ENCODE data around the gene KIAA0232.
A peak's percentile ranks its signal among the peaks of the same experiment; 100 is the strongest.

Gene KIAA0232

GRCh38 chr4:6875431-6875831 lies 92.9 kb downstream of the KIAA0232 start:
- intact Hi-C loops (cut with DNase I; ENCODE audit: low total_unique reads), result no loop called here
- TF ChIP-seq, protein P1, sequence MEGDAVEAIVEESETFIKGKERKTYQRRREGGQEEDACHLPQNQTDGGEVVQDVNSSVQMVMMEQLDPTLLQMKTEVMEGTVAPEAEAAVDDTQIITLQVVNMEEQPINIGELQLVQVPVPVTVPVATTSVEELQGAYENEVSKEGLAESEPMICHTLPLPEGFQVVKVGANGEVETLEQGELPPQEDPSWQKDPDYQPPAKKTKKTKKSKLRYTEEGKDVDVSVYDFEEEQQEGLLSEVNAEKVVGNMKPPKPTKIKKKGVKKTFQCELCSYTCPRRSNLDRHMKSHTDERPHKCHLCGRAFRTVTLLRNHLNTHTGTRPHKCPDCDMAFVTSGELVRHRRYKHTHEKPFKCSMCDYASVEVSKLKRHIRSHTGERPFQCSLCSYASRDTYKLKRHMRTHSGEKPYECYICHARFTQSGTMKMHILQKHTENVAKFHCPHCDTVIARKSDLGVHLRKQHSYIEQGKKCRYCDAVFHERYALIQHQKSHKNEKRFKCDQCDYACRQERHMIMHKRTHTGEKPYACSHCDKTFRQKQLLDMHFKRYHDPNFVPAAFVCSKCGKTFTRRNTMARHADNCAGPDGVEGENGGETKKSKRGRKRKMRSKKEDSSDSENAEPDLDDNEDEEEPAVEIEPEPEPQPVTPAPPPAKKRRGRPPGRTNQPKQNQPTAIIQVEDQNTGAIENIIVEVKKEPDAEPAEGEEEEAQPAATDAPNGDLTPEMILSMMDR (IDR thresholded peaks at IDR 0.05), result no peak
- Histone ChIP-seq H3K27me3 (no peaks in the 10 kb centered on the region), H3K9me3 (no peaks in the 10 kb centered on the region), H3K27ac (no peak overlapping the region), H3K4me3 (no peak overlapping the region), H3K4me1 (no peaks in the 10 kb centered on the region), H3K36me3 (peaks cover 75 to 90% (median 81%) of the 10 kb centered on the region in 3 donors)
- DNase-seq, result peak in 1 of 2 donors; percentile 58

DNA sequence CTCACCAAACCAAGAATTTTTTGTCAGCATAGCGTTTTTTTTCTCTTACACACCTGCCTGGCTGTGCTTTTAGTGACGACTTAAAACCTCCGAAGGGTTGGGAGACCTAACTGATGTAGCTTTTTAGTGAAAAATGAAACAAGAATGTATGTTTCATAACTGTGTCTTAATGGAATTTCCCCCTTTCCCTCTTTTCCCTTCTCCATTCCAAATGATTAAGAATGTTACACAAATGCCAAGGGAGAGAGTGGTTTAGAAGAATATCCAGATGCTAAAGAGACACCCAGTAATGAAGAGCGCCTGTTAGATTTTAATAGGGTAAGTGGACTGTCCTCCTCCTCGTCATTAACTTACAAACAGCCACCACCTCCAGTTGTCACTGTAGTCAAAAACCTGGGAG lies 93.9 kb downstream of the KIAA0232 start:
- no peak overlapping the region for H3K4me3 ChIP-seq
- no peaks in the 10 kb centered on the region for H3K9me3 ChIP-seq
- DNase-seq, result no peak
- H3K27me3 ChIP-seq, result no peaks in the 10 kb centered on the region
- H3K36me3 ChIP-seq, result peaks cover 84 to 96% (median 91%) of the 10 kb centered on the region in 3 donors
- intact Hi-C loops (cut with DNase I; ENCODE audit: low total_unique reads), result no loop called here
- H3K27ac ChIP-seq, result no peak overlapping the region
- TF ChIP-seq, protein P1 (IDR thresholded peaks at IDR 0.05), result no peak
- H3K4me1 ChIP-seq, result no peaks in the 10 kb centered on the region

GRCh38 chr4:6877067-6877466 lies 94.5 kb downstream of the KIAA0232 start:
- Histone ChIP-seq H3K9me3 (no peaks in the 10 kb centered on the region), H3K27ac (no peak overlapping the region), H3K4me1 (no peaks in the 10 kb centered on the region), H3K36me3 (peaks cover 84 to 96% (median 91%) of the 10 kb centered on the region in 3 donors), H3K27me3 (no peaks in the 10 kb centered on the region), H3K4me3 (no peak overlapping the region)
- TF ChIP-seq, protein P1 (IDR thresholded peaks at IDR 0.05), result no peak
- no peak for DNase-seq
- intact Hi-C loops (cut with DNase I; ENCODE audit: low total_unique reads), result no loop called here

DNA sequence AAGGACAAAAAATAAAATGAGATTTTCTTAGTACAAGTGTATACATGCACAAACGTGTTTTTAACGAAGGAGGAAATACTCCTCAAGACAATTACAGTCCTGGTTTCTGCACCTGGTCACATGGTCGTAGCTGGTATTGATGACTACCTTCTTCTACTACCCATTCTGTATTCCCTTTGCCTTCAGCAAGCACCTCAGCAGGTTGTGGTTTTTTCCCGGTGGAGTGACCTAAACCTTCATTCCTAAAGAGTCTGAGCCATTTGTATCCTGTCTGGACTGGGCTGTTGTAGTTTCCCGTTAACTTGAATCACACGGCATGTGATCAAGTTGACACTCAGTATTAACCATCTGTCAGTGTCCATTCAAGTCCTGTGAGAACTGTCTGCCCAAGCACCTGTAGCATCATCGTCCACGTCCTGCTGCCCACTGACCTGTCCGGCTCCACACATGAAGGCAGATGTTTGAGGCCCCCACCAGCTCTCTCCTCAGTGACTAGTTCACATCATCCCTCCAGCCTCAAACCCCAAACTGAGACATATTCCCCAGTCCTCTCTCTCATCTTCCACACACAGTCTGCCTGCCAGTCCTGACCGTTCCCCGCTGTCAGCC lies 96.0 kb downstream of the KIAA0232 start:
- no peaks in the 10 kb centered on the region for H3K4me1 ChIP-seq
- no peak overlapping the region for H3K27ac ChIP-seq
- H3K9me3 ChIP-seq, result no peaks in the 10 kb centered on the region
- DNase-seq, result no peak
- TF ChIP-seq, protein P1 (IDR thresholded peaks at IDR 0.05), result no peak
- H3K4me3 ChIP-seq, result no peak overlapping the region
- intact Hi-C loops (cut with DNase I; ENCODE audit: low total_unique reads), result no loop called here
- no peaks in the 10 kb centered on the region for H3K27me3 ChIP-seq
- peaks cover 79 to 96% (median 89%) of the 10 kb centered on the region in 3 donors for H3K36me3 ChIP-seq

- no peaks in the 10 kb centered on the region for H3K27me3 ChIP-seq
- peaks cover 0 to 3% (median 3%) of the 10 kb centered on the region in 4 donors for H3K4me1 ChIP-seq
- intact Hi-C loops (cut with DNase I; ENCODE audit: low total_unique reads), result no loop called here
- peaks cover 62 to 77% (median 74%) of the 10 kb centered on the region in 3 donors for H3K36me3 ChIP-seq
- H3K9me3 ChIP-seq, result no peaks in the 10 kb centered on the region
- no peak overlapping the region for H3K27ac ChIP-seq
- TF ChIP-seq, protein P1 (IDR thresholded peaks at IDR 0.05), result no peak
- no peak overlapping the region for H3K4me3 ChIP-seq
- no peak for DNase-seq
Measured at GRCh38 chr4:6880691-6881090, 98.2 kb downstream of the KIAA0232 start.

All from tibial artery (tissue), 4 donors.